HL-60/S4 treated with retinoic acid at 250 ng/mL for 4 days and 3 days (cell line): ENCODE measurements around the gene PARP12.

Experiments used
- in situ Hi-C: fragments of 300-500 bp; cut with MboI; formaldehyde crosslinking; loops from 2 replicates; pipeline ENCODE4 v1.7.0; 2022; ENCODE audit warnings: low sequenced_read_pairs

The PARP12 gene

DNA sequence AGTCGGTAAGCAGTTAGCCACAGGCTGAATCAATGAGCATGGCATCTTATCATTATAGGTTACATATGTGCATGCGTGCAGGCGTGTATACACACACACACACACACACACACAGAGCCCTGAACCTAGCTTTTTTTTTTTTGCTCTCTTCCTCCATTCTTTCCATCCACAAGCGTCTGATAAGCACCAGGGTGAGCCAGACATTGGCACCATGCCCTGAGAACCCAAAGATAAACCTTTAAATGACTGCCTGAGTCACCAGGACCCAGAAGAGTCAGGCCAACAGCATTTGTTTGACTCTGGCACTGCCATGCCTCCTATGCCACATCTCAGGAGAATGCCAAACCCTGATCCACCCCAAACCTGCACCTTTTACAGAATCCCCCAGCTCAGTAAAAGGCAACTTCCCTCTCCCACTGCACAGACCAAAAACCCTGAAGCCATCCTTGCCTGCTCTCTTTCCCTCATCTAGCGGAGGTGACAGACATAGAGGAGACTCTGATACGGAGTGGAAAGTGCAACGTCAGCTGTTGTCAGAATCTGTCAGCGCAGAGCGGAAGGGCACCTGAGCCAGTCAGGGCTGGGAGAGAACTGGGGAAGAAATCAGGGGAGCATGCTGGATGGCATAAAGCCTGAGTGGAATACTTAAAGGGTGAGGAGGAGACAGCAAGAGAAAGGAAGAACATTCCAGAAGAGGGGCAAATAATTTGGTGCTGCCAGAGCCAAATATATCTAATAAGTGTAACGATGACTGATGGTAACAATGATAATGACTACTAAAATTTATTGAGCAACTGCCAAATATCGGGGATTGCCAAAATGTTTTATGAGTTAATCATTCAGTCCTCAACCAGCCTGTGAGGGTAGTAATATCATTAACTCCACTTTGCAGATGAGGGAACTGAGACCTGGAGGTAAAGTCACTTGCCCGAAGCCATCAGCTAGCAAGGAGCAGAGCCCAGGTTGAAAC, 3.2 kb downstream of the PARP12 start:
- in situ Hi-C loops: no loop called here

DNA sequence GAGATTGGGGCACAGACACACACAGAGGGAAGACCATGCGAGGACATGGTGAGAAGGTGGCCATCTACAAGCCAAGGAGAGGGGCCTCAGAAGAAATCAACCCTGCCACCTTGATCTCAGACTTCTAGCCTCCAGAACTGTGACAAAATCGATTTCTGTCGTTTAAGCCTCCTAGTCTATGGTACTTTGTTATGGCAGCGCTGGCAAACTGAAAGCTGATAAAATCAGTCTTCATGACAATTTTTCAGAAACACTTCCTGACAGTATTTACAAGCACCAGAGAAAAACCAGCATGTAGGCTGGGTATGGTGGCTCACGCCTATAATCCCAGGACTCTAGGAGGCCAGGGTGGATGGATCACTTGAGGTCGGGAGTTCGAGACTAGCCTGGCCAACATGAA, 4.2 kb downstream of the PARP12 start:
- in situ Hi-C loops: no loop called here

DNA sequence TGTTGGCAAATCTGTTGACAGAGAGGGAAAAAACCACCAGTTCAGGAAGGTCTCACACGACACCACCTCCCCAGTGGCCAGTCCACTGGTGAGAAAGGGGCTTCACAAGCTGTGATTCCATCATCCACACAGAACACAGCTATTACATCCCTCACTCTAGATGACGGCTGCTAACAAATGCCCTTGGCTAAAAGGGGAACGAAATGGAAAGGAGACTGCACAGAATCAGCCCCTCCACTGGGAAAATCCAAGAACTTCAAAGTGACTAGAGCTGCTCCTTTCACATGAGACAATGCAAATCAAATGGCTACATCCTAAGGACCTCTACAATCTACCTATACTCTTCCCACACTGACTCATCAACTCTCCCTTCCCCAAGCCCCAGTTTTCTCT, 5.6 kb downstream of the PARP12 start:
- in situ Hi-C loops: no loop called here

DNA sequence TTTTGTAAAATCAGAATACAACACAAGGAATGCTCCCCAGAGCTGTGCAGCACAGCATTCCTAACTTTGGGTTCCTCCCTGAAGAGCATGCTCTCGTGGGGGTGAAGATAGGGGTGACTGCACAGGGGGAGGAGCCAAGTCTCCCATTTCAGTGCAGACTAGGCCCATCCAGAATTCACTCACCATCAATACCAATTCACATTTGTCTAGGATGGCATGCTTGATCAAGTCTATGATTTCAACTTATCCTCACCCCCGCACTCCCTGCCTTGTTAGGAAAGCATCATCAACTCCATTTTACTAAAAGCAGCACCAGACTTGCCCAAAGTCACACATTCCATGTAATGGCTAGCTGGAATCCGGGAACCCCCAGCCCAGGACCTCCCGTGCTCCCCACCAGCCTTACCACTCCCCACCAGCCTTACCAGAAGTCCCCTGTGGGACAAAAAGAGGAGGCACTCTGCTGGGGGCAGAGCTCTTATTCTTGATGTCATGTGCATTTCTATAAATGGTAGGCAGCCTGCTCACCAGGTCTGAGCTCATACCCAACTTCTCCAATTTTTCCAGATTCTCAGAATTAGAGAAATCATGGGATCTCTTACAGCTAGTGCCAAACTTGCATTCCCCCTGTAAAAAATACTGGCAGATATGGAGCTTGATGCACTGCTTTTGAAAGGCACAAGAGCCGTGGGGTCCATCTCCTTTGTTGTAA, 6.2 kb downstream of the PARP12 start:
- in situ Hi-C loops: no loop called here

DNA sequence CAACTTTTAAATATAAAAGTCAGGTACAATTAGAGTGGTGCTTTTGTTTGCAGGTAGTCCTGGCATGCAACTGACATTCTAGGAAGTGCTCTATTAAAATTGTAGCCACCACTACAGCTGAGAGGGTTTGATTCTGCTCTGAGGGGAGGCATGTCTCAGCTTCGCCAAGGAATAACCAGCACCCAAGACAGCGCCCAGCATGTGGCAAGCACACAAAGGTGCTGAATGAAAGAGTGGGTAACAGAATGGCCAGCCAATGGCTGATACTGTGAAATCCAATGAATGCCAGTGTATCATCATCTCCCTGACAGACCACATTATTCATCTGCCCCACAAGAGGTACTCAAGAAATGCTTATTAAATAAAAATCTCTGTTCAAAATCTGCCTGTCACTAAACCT, 6.9 kb downstream of the PARP12 start:
- in situ Hi-C loops: no loop called here

DNA sequence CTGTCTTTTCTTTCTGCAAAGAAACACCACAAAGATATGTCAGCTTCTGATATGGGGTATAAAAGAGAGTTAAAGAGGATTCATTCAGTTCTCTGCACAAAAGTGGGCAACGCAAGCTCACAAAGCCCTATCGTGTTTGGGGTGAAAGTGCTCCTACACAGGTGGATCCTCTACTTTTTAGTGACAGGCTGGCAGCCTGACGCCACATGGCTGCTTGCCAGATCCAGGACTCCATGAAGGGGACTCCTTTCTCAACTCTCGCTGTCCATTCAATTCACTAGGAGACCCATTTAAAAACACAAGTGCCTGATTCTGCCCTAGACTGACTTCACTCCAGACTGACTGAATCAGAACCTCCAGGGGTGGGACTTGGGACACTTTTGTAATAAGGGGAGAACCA, 8.0 kb downstream of the PARP12 start:
- in situ Hi-C loops: no loop called here

DNA sequence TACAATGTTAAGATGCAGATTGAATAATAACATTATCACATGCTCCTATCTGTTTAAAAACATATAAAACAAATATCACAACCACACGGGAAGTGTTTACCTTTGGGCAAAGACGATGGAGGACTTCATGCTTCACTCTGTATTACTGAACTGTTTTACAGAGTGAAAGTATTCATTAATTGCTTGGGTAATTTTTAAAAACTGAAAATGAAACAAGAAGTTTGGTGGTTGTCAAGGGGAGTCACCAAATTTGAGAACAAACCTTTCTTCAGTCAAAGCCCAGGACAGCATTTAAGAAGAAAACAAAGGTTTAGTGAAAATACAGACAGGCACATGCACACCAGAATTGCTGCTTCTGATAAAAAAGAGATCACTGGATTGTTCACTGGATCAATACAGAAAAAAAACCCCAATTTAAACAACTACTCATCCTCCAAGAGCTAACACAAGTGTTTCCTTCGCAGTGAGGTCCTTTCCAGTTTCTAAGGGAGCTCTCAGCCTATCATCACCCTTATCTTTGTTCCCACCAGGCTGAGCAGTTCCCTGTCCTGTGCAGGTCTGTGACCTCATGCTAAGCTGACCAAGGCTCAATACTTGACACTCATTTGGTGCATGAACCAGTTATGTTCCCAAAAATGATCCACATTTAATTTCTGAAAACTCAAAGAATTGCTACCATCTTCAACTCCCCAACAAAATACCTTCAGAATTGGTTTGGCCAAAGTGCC, 8.8 kb downstream of the PARP12 start:
- in situ Hi-C loops: no loop called here

DNA sequence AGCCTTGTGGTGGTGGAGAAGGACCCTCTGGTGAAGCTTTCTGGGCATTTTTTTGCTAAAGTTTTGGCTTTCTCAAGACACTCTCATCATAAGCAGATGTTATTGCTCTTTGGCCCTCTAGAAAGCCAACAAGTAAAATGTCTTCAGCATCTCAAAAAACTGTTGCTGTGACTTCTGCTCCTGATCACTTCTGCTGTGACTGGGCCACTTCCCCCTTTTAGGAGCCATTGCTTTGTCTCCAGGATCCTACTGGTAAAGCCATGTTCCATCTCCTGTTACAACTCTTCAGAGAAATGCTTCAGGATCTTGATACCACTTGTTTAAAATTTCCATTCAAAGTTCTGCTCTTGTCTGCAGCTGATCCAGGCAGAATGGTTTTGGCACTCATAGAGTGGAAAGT, 10.9 kb downstream of the PARP12 start:
- in situ Hi-C loops: no loop called here

DNA sequence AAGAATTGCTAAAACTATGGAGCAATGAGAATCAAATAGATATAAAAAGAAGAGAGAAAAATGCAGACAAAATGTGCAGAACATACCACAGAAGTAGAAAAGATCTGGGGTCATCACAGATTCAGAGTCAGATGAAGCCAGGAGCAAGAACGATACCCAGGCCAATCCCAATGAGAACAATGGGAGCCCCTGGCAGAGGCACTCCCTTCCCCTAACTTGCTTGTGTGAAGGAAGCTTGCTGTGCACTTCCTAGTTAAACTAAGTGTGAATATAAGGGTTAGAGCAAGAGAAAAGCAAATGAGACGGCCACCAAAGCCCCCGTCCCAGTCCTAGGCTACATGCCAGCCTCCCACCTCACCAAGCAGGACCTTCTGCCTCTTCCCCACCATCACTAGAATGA, 12.7 kb downstream of the PARP12 start:
- in situ Hi-C loops: no loop called here

DNA sequence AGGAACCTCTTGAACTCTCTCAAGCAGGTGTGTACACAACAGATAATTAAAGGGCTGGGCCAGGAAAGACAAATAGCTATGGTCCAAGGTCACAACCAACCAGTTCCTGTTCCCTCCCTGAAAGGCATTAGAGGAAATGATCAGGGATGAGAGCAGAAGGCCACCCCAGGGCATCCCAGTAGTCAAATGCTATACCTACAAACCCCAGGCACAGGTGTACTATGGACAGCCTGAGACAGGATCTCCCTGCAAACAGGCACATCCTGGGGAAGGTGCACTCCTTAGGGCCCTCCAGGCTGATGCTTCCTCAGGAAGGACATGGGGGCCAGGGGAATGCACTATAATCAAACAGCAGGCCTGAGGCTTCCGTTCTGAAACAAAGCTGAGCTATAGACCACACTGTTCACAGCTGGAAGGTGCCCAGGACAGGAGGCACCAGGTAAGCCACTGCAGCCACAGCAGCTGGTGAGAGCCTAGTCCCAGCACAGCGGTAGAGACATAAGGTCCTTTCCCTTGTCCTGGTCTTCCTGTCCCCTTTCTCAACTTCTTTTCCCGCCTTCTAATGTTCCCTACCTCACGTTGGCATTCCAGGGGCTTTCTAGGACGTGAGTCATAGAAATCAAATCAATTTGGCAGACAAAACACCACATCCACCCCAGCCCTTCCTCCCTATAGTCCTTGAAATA, 13.3 kb downstream of the PARP12 start:
- in situ Hi-C loops: no loop called here

DNA sequence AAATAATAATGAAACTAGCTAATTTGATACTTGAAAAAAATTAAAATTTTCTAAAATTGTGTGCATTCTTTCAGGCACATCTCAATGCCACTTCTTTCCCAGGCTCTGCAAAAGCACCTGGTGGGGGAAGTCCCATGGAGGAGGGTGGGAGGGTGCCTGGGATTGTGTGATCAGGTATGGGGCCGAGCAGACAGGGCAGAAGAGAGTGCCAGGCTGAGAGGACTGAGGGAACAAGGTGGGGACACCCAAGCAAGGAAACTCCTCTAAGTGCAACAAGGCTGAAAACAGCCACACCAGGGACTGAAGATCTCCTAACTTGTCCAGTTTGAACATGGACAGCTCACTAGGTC, 13.8 kb downstream of the PARP12 start:
- in situ Hi-C loops: no loop called here

DNA sequence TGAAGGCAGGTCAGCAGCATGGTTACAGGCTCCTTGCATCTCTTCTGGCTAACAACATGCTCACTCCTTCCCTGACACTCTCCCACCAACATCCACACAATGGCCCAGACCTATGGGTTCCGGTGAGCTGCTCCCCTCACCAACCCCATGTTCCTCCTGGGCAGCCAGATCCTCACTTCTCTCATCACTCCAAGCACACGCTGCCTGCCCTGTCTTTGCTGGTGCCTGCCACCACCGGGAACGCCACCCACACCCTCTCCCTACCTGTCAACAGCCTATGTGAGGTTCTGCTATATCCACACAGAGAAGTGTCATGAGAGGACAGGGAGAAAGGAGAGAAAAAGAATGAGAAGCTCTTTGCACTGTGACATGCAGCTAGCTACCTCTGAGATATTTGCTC, 14.6 kb downstream of the PARP12 start:
- in situ Hi-C loops: no loop called here

DNA sequence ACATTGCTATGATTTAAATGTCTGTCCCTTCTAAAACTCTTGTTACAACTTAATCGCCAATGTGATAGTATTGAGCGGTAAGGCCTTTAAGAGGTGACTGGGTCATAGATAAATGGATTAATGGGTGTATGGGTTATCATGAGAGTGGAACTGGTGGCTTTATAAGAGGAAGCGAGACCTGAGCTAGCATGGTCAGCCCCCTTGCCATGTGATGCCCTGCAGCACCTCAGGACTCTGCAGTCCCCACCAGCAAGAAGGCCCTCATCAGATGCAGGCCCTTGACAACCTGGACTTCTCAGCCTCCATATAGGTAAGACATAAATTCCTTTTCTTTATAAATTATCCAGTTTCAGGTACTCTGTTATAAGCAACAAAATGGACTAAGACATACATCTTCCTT, 15.6 kb downstream of the PARP12 start:
- in situ Hi-C loops: no loop called here

DNA sequence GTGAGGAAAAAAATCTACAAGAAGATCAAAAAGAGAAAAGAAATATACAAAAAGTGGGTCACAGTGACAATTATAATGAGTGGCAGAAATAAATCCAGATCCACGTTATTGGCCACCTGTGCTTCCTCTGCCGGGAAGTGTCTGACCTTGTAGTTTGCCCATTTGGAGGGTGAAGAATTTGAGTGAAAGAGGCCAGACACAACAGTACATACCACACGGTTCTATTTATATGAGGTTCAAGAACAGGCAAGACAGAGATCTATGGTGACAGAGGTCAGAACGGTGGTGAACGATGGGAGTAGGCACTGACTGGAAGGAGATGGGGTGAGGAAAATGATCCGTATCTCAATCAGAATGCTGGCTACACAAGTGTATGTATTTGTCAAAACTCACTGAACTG, 17.1 kb downstream of the PARP12 start:
- in situ Hi-C loops: no loop called here

DNA sequence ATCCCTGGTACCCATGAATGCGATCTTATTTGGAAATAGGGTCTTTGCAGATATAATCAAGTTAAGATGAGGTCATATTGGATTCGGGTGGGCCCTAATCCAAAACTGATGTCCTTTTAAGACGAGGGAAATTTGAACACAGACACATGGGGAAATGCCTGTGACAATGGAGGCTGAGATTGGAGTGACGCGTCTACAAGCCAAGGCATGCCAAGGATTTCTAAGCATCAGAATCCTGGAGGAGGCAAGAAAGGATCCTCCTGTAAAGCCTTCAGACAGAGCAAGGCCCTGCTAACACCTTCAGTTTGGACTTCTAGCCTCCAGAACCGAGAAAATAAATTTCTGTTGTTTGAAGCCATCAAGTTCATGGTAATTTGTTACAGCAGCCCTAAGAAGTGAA, 18.5 kb downstream of the PARP12 start:
- in situ Hi-C loops: no loop called here

DNA sequence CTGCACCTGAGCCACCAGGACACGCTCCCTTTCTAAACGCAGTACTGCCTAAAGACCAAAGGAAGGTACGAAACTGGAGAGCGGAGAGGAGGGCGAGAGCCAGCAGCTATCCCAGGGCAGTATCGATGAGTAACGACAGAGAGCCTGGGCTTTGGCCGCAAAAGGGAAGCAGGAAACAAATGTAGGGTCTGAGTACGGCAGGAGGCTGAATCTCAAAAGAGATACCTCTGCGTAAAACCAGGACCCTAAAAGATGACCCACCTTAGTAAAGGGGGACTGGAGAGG, 20.4 kb downstream of the PARP12 start:
- in situ Hi-C loops: no loop called here

DNA sequence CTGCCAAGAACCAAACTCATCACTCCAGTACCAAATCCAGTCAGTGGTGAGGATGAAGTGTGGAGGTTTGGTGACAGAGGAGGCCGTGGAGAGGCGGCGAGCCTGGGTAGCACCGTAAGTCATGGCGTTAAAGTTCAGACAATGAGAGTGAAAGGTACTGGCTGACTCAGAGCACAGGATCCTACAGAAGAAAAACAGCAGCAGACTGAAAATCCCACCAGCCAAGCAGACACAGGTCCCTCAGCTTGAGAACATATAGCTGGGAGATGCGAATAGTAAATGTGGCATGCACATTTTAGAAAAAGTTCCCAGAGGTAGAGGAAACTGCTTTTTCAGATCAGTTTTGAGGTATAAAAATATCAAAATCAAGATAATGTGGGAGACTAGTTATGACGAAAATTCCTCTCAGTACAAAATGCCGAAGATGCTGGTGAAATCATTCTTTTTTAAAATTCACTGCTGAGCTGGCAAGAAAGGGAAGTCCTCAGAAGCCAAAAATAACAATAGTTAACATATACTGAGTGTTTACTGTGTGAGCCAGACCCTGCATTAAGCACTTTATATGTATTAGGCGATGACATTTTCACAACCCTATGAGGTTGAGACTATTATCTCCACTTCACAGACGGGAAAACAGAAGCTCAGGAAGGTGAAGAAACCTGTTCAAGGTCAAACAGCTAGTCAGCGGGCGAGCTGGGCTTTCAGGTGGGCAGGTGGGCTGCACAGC, 20.9 kb downstream of the PARP12 start:
- in situ Hi-C loops: no loop called here

DNA sequence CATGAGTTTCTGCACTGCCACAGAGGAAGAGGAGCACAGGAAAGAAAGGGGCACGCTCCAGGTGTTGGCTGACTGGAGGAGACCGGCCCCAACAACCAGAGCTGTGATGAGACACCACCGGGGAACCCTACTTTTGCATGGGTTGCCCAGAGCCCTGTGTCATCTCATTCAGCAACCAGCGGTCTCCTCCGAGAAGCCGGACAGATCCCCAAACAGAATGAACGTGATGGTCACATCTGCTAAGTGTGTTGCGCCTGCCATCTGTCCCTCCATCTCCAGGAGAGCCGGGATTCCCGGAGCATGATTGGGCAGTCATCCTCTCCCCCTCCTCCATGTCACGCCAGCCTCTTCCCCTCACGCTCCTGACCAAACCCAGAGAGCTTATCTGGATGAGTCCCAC, 22.9 kb downstream of the PARP12 start:
- in situ Hi-C loops: no loop called here

DNA sequence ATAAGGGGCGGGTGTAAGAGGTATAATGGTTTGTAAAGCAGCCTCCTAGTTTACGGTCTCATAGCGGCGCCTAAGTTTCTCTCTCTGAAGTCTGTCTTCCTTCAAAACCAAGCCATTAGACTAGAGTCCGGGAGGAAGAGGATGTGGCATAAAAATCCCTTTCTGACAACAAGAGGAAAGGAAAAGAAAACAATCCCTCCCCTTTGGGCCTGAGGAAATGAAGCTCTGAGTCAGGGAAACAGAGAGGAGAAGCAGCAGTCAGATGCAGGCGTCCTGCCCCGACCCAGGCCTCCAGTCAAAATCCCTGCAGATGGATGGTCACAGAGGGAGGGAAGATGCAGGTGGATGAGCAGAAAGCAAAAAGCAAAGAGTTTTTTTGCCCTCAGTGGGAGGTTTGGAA, 23.7 kb downstream of the PARP12 start:
- in situ Hi-C loops: no loop called here

DNA sequence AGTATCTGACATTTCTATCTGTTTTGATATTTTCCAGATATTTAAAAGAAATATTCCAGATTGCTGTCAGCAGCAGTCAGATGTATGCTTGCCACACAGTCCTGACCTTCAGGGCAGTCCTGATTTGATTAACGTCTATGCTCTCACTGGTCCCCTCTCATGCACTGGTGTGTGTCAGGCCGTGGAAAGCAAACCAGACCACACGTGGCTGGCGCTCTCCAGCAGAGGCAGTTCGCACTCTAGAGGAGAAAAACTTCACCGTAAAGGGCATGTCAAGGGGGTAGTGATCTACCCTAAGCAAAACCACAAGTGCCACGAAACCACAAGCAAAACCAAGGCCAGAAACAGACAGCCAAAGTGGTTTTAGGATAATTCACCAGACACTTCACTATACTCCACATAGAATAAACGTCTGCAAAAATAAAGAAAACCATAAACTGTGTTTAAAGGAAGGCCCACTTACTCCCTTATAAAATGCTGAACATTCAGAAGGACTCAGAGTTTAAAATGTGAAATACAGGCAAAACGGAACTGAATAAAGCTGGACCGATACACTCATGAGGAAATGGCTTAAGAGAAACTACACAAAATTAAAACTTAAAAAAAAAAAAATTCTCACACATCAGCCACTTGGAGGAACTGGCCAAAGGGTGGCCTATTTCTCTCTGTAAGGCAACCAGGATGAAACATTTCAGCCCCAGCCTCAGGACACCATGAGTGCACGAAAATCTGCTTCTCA, 26.4 kb downstream of the PARP12 start:
- in situ Hi-C loops: no loop called here
